Spleen (tissue), 7 donors: ENCODE results near the gene MYLK4.

Experiments used
- POLR2A ChIP-seq, 3 donors: fragments of 450-650 bp; IDR thresholded peaks; one replicate each; pipeline ENCODE4 v1.5.1; 2017; ENCODE audit warnings: antibody characterized with exemption in 3 of 3, mild to moderate bottlenecking in 1 of 3
- TF ChIP-seq, protein P1 (sequence below), 11 experiments: fragments of 200-600 bp in 7 of 11; fragments of 450-650 bp in 4 of 11; sonication (generic) in 4 of 11; IDR thresholded peaks in 8 of 11; conservative IDR thresholded peaks in 3 of 11; 1 replicate in 7 of 11; 2 replicates in 4 of 11; pipeline versions ENCODE4 v1.4.0 to v1.8.0; 2016 to 2021; ENCODE audit warnings: antibody characterized with exemption in 11 of 11, inconsistent platforms in 4 of 11, mild to moderate bottlenecking in 1 of 11
- donor health status: DM: no; HTN: no; CAD: no; lungs with moderate emphysema.
- donor health status: DM: no; HTN: no; CAD: no.
- donor health status: DM: no; HTN: no; CAD: no.

- no peak for TF ChIP-seq POLR2A (IDR thresholded peaks at IDR 0.05)
- TF ChIP-seq, protein P1, sequence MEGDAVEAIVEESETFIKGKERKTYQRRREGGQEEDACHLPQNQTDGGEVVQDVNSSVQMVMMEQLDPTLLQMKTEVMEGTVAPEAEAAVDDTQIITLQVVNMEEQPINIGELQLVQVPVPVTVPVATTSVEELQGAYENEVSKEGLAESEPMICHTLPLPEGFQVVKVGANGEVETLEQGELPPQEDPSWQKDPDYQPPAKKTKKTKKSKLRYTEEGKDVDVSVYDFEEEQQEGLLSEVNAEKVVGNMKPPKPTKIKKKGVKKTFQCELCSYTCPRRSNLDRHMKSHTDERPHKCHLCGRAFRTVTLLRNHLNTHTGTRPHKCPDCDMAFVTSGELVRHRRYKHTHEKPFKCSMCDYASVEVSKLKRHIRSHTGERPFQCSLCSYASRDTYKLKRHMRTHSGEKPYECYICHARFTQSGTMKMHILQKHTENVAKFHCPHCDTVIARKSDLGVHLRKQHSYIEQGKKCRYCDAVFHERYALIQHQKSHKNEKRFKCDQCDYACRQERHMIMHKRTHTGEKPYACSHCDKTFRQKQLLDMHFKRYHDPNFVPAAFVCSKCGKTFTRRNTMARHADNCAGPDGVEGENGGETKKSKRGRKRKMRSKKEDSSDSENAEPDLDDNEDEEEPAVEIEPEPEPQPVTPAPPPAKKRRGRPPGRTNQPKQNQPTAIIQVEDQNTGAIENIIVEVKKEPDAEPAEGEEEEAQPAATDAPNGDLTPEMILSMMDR (IDR thresholded peaks at IDR 0.05 in 8 of 11, conservative IDR thresholded peaks at IDR 0.05 in 3 of 11) = no peak
Observed at GRCh38 chr6:2646346-2646745, 104.4 kb downstream of the MYLK4 start.
